GM12873 (cell line): Measurements from ENCODE around the gene KRTAP5-3.

Experiments used
- TF ChIP-seq, protein P1 (sequence below): IDR thresholded peaks from 2 replicates; pipeline ENCODE4 v1.5.1; 2012; ENCODE audit warnings: low read depth, mild to moderate bottlenecking, moderate library complexity, low read length, control low read depth; ENCODE audit not compliant: insufficient read depth; ENCODE audit errors: missing control alignments

Gene KRTAP5-3

GRCh38 chr11:1573077-1573902 is 35.0 kb downstream of the KRTAP5-3 start:
- TF ChIP-seq, protein P1, sequence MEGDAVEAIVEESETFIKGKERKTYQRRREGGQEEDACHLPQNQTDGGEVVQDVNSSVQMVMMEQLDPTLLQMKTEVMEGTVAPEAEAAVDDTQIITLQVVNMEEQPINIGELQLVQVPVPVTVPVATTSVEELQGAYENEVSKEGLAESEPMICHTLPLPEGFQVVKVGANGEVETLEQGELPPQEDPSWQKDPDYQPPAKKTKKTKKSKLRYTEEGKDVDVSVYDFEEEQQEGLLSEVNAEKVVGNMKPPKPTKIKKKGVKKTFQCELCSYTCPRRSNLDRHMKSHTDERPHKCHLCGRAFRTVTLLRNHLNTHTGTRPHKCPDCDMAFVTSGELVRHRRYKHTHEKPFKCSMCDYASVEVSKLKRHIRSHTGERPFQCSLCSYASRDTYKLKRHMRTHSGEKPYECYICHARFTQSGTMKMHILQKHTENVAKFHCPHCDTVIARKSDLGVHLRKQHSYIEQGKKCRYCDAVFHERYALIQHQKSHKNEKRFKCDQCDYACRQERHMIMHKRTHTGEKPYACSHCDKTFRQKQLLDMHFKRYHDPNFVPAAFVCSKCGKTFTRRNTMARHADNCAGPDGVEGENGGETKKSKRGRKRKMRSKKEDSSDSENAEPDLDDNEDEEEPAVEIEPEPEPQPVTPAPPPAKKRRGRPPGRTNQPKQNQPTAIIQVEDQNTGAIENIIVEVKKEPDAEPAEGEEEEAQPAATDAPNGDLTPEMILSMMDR, result no peak

DNA sequence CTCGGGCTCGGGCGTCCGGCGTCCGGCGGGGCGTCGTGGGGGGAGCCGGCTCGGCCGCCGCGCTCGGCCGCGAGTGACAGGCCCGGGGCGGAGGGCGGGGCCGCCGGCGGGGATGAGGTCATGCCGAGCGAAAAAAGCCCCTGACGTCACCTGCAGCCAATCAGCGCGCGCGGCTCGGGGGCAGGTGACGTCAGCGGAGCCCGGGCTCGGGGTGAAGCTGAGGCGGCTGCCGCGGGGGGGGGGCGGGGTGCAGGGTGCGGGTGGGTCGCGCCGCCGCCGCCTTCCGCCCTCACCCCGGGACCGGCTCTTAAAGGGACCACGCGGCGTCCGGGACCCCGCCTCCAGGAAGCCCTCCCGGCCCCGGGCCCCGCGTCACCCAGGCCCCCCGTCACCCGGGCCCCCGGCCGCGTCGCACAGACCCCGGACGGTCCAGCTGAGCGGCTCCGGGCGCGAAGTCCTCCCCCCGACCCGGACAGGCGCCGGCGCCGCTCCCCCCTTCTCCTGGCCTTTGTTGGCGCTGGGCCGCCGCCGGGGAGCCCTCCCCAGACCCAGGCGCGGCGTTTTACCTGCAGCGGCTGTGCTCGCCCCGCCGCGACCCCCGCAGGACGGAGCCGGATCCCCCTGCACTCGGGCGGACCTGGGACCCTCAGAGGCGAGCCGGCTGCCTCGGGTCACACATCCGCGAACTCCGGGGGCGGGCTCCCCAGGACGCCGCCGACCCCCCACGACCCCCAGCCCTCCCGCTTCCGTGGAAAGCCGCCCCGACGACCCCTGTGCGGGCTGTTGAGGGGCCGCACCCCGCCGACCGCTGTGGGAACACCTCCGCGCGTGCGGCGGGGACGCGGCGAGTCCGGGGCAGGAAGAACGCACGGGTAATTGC is 35.8 kb downstream of the KRTAP5-3 start, which contains the start of gene DUSP8:
Gene DUSP8 (minus strand): TSS at position 75 of the 880 bp plus-strand sequence. CDS start 6,445 bp downstream, outside the sequence.
- TF ChIP-seq, protein P1, result no peak

DNA sequence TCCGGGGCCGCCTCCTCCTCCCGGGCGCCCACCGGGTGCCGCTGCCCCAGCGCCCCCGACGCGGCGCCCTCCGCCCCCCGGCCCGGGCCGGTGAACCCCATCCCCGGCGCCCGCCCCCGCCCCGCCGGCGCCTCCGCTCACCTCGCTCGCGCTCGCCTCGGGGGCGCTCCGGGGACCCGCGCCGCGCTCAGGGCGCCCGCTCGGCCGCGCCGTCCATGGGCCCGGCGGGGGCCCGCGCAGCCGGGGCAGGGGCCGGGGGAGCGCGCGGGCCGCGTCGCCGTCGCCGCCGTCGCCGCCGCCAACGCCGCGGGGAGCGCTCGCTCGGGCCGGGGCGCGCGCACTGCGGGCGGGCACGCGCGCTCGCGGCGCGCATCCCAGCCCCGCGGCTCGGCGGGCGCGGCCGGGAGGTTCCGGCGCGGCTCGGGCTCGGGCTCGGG is 36.5 kb downstream of the KRTAP5-3 start:
- TF ChIP-seq, protein P1, result no peak

GRCh38 chr11:1570896-1571759 is 37.1 kb downstream of the KRTAP5-3 start:
- TF ChIP-seq, protein P1, result no peak

- TF ChIP-seq, protein P1, result no peak
Measured at GRCh38 chr11:1570531-1570895, 37.8 kb downstream of the KRTAP5-3 start.

DNA sequence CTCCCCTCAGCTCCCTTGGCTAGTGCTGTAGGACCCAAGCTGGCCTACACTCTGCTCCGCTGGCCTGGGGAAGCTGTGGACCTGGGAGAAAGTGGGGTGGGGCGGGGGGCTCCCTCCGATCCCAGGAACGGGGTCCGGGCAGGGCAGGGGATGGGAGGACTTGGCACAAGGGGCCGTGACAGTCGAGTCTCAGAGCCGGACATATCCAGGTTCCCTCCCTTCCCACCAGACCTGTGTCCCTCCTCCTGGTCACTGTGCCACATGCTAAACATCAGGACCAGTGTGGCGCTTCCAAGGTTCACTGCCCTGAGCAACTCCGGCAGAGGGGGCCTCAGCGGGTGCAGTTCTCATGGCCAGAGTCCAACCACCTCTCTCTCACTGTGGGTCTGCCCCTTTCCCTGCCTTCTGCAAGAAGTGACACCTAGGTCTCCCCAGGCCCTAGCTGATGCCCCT is 38.2 kb downstream of the KRTAP5-3 start:
- TF ChIP-seq, protein P1, result no peak
